Peyer's patch (tissue), 4 donors: Measurements from ENCODE around the gene BARX1. TPM values are rescaled to one million over a fixed set of nuclear protein-coding genes. Genes with fewer than 3 reads are reported as not detected.

ENCODE experiments used
- DNase-seq, 3 donors: peaks; one replicate each; pipeline ENCODE4 v3.0.0-alpha.2; 2017 to 2019
- H3K27ac ChIP-seq, 4 donors: fragments of 200-600 bp; sonication (generic); one replicate each; pipeline ENCODE4 v1.5.1; 2016 to 2019
- H3K27me3 ChIP-seq, 2 donors: fragments of 200-600 bp; sonication (generic); one replicate each; pipeline ENCODE4 v1.5.1; 2019
- H3K36me3 ChIP-seq, 3 donors: fragments of 200-600 bp; sonication (generic); one replicate each; pipeline ENCODE4 v1.5.1; 2016 to 2019
- H3K4me1 ChIP-seq, 4 donors: fragments of 200-600 bp; sonication (generic); one replicate each; pipeline ENCODE4 v1.5.1; 2016 to 2019
- H3K4me3 ChIP-seq, 4 donors: fragments of 200-600 bp; sonication (generic); 1 replicate in 3 of 4; 2 replicates in 1 of 4; pipeline ENCODE4 v1.5.1; 2016 to 2019; ENCODE audit warnings: mild to moderate bottlenecking in 1 of 4
- H3K9me3 ChIP-seq, 4 donors: fragments of 200-600 bp; sonication (generic); one replicate each; pipeline ENCODE4 v1.5.1; 2016 to 2019; ENCODE audit warnings: mild to moderate bottlenecking in 1 of 4
- CTCF ChIP-seq, 6 experiments: fragments of 450-650 bp in 4 of 6; fragments of 200-600 bp in 2 of 6; sonication (generic) in 1 of 6; IDR thresholded peaks; one replicate each; pipeline ENCODE4 v1.5.1; 2017 to 2019; ENCODE audit warnings: antibody characterized with exemption in 6 of 6, mild to moderate bottlenecking in 3 of 6, moderate library complexity in 1 of 6
- POLR2A ChIP-seq, 2 donors: fragments of 450-650 bp; IDR thresholded peaks; one replicate each; pipeline ENCODE4 v1.5.1; 2017; ENCODE audit warnings: antibody characterized with exemption in 2 of 2, mild to moderate bottlenecking in 2 of 2, moderate library complexity in 2 of 2
- total RNA-seq, 4 donors: library from RNA; depleted of rRNA; stranded (reverse); fragments of >200 nt; gene quantifications; one replicate each; pipeline ENCODE4 v1.1.0, GENCODE V29; 2016

Gene BARX1
- total RNA-seq, 4 donors from 2014 or later, result not detected

DNA sequence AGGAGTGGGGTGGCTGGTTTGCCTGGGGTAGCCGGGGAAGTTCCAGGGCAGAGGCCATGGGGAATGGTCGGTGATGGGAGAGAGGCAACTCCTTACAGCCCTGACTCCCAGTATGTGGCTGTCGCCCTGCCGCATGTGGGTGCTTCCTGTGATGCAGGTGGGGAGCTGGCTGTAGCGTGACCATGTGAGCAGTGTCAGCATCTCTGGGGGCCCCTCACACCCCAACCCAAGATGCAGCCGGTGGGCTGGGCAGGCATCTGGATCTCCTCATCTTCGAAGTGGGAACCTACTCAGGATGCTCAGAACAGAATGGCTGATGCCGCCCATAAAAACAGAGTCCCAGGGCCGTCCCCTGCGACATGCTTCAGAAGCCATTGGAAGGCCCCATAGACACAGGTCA lies 45.0 kb downstream of the BARX1 start:
- no peaks in the 10 kb centered on the region for H3K36me3 ChIP-seq
- no peaks in the 10 kb centered on the region for H3K4me1 ChIP-seq
- DNase-seq, result no peak
- H3K4me3 ChIP-seq, result no peak overlapping the region
- no peaks in the 10 kb centered on the region for H3K9me3 ChIP-seq
- no peaks in the 10 kb centered on the region for H3K27me3 ChIP-seq
- no peak overlapping the region for H3K27ac ChIP-seq
- TF ChIP-seq POLR2A (IDR thresholded peaks at IDR 0.05) (no peak), CTCF (IDR thresholded peaks at IDR 0.05) (no peak)

GRCh38 chr9:93909242-93909616 lies 45.9 kb downstream of the BARX1 start:
- Histone ChIP-seq H3K4me1 (no peaks in the 10 kb centered on the region), H3K27me3 (no peaks in the 10 kb centered on the region), H3K27ac (no peak overlapping the region), H3K9me3 (no peaks in the 10 kb centered on the region), H3K4me3 (no peak overlapping the region), H3K36me3 (no peaks in the 10 kb centered on the region)
- no peak for TF ChIP-seq POLR2A (IDR thresholded peaks at IDR 0.05)
- no peak for TF ChIP-seq CTCF (IDR thresholded peaks at IDR 0.05)
- DNase-seq, result no peak

- TF ChIP-seq CTCF (IDR thresholded peaks at IDR 0.05) (no peak), POLR2A (IDR thresholded peaks at IDR 0.05) (no peak)
- peak in 1 of 3 donors; percentile 34 for DNase-seq
- Histone ChIP-seq H3K9me3 (no peaks in the 10 kb centered on the region), H3K27ac (no peak overlapping the region), H3K27me3 (no peaks in the 10 kb centered on the region), H3K4me1 (no peaks in the 10 kb centered on the region), H3K4me3 (no peak overlapping the region), H3K36me3 (no peaks in the 10 kb centered on the region)
Observed at GRCh38 chr9:93908591-93909241, 46.4 kb downstream of the BARX1 start.

DNA sequence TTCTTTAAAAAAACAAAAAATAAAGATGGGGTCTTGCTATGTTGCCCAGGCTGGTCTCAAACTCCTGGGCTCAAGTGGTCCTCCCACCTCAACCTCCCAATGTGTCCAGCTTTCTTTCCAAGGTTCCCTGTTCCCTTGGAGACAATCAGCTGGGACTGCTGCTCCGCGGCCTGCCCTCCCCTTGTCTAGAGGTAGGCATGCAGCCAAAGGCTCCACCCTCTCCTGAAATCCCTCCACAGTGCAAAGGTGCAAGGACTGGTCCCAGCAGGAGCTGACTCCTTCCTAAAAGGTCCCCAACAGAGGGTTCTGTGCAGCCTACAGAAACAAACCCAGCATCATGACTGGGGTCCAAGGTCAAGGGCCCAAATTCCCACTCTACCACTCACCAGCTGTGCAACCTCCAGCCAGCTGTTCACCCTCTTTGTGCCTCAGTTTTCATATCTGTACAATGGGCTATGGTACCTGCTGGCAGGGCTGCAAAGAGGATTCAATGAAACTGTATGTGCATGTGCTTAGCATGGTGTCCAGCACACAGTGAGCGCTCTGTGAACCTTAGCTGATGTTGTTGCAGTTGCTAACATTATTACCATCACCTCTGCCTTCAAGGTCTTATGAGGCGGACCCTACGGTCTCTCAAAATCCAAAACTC lies 47.5 kb downstream of the BARX1 start:
- Histone ChIP-seq H3K27ac (no peak overlapping the region), H3K4me3 (no peak overlapping the region), H3K36me3 (no peaks in the 10 kb centered on the region), H3K27me3 (no peaks in the 10 kb centered on the region), H3K9me3 (no peaks in the 10 kb centered on the region), H3K4me1 (no peaks in the 10 kb centered on the region)
- TF ChIP-seq CTCF (IDR thresholded peaks at IDR 0.05) (no peak), POLR2A (IDR thresholded peaks at IDR 0.05) (no peak)
- peak in 1 of 3 donors; percentile 22 for DNase-seq

DNA sequence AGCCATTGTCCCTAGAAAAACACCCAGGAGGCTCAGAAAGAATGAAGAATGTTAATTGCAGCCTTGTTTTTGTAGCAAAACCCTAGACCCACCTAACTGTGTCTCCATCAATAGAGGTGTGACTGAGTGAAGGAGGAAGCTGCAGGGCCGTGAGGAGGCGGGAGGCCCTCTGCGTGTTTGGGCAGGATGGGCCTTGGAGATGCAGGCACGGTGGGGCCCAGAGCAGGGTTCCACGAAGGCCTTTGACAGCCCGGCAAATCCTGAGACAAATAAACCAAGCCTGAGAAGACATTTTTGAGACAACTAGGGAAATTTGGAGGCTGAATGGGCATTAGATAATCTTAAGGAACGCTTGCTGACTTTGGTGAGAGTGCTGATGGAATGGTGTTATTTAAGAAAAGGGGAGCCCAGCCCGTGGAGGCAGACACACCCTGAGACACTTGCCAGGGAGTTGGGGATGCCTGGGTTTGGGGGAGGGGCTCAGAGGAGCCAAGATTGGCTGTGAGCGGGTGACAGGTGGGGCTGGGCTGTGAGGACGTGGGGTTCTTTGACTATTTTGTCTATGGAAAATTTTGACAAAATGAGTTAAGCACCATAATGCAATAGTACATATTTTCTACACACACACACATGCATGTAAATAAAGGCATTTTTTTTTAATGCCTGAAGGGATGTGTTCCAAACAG lies 48.8 kb downstream of the BARX1 start:
- no peaks in the 10 kb centered on the region for H3K4me1 ChIP-seq
- no peaks in the 10 kb centered on the region for H3K36me3 ChIP-seq
- no peak overlapping the region for H3K4me3 ChIP-seq
- no peaks in the 10 kb centered on the region for H3K27me3 ChIP-seq
- H3K9me3 ChIP-seq, result no peaks in the 10 kb centered on the region
- no peak overlapping the region for H3K27ac ChIP-seq
- DNase-seq, result peak in 1 of 3 donors; percentile 29
- TF ChIP-seq POLR2A (IDR thresholded peaks at IDR 0.05) (no peak), CTCF (IDR thresholded peaks at IDR 0.05) (no peak)
